Stimulated activated naive CD8-positive, alpha-beta T cell treated with anti-CD3 and anti-CD28 coated beads, Interleukin-15, amount 100 ng/mL, for 72 hours (primary cell): ENCODE measurements around the gene ACAP3.

ENCODE experiments used
- ATAC-seq: fragments of 150-1000 bp; cut with Tn5 transposase; 2 replicates; pipeline ENCODE4 v1.10.0; 2021; ENCODE audit warnings: mild to moderate bottlenecking, moderate library complexity
- DNase-seq, 2 donors: peaks; one replicate each; pipeline ENCODE4 v3.0.0; 2021 to 2022
- H3K27ac Mint-ChIP-seq, 2 donors: one replicate each; pipeline ENCODE4 v1.8.0; 2022; ENCODE audit warnings: mild to moderate bottlenecking in 2 of 2, mixed read lengths in 2 of 2, moderate library complexity in 2 of 2
- H3K27me3 Mint-ChIP-seq: one replicate; pipeline ENCODE4 v1.8.0; 2022; ENCODE audit warnings: mixed read lengths
- H3K4me1 Mint-ChIP-seq: one replicate; pipeline ENCODE4 v1.8.0; 2022; ENCODE audit warnings: mild to moderate bottlenecking, mixed read lengths
- H3K4me3 Mint-ChIP-seq, 2 donors: one replicate each; pipeline ENCODE4 v1.8.0; 2022; ENCODE audit warnings: mild to moderate bottlenecking in 2 of 2, mixed read lengths in 2 of 2, moderate library complexity in 1 of 2
- H3K9me3 Mint-ChIP-seq, 2 donors: one replicate each; pipeline ENCODE4 v1.8.0; 2022; ENCODE audit warnings: mixed read lengths in 2 of 2

Gene ACAP3

GRCh38 chr1:1305300-1306069 lies 2.2 kb downstream of the ACAP3 start:
- H3K9me3 Mint-ChIP-seq: no peaks in the 10 kb centered on the region
- peaks cover 44% of the 10 kb centered on the region for H3K4me1 Mint-ChIP-seq
- DNase-seq: peak; percentile 67 to 71
- H3K27ac Mint-ChIP-seq: peak overlapping the region; percentile 92
- peak; percentile 48 for ATAC-seq
- peak overlapping the region; percentile 86 to 91 for H3K4me3 Mint-ChIP-seq
- H3K27me3 Mint-ChIP-seq: no peaks in the 10 kb centered on the region

- Mint-ChIP-seq H3K4me3 (peak overlapping the region; percentile 86 to 91), H3K27ac (no peak overlapping the region), H3K9me3 (no peaks in the 10 kb centered on the region), H3K27me3 (no peaks in the 10 kb centered on the region), H3K4me1 (peaks cover 41% of the 10 kb centered on the region)
- DNase-seq (no peak), ATAC-seq (no peak)
These were observed 3.1 kb downstream of the ACAP3 start for GRCh38 chr1:1304331-1305299.

GRCh38 chr1:1303736-1304135 lies 4.0 kb downstream of the ACAP3 start:
- H3K9me3 Mint-ChIP-seq: no peaks in the 10 kb centered on the region
- H3K4me3 Mint-ChIP-seq: no peak overlapping the region
- DNase-seq: no peak
- ATAC-seq: no peak
- no peak overlapping the region for H3K27ac Mint-ChIP-seq
- H3K4me1 Mint-ChIP-seq: peaks cover 36% of the 10 kb centered on the region
- no peaks in the 10 kb centered on the region for H3K27me3 Mint-ChIP-seq

- no peak overlapping the region for H3K4me3 Mint-ChIP-seq
- DNase-seq (no peak), ATAC-seq (no peak)
- H3K27ac Mint-ChIP-seq: no peak overlapping the region
- no peaks in the 10 kb centered on the region for H3K27me3 Mint-ChIP-seq
- peaks cover 36% of the 10 kb centered on the region for H3K4me1 Mint-ChIP-seq
- no peaks in the 10 kb centered on the region for H3K9me3 Mint-ChIP-seq
These were observed 4.7 kb downstream of the ACAP3 start for GRCh38 chr1:1302951-1303509.

GRCh38 chr1:1302006-1302430 lies 5.7 kb downstream of the ACAP3 start:
- DNase-seq (no peak), ATAC-seq (no peak)
- Mint-ChIP-seq H3K27me3 (no peaks in the 10 kb centered on the region), H3K9me3 (no peaks in the 10 kb centered on the region), H3K27ac (no peak overlapping the region), H3K4me3 (no peak overlapping the region), H3K4me1 (peaks cover 32% of the 10 kb centered on the region)

GRCh38 chr1:1300352-1300739 lies 7.4 kb downstream of the ACAP3 start:
- no peak for ATAC-seq
- no peaks in the 10 kb centered on the region for H3K27me3 Mint-ChIP-seq
- H3K9me3 Mint-ChIP-seq: no peaks in the 10 kb centered on the region

GRCh38 chr1:1299686-1300351 lies 7.9 kb downstream of the ACAP3 start:
- no peak for DNase-seq

More at GRCh38 chr1:1300352-1300739, 7.4 kb downstream of the ACAP3 start:
- no peak overlapping the region for H3K27ac Mint-ChIP-seq
- H3K4me3 Mint-ChIP-seq: no peak overlapping the region
- H3K4me1 Mint-ChIP-seq: peaks cover 16% of the 10 kb centered on the region
- no peak for DNase-seq

GRCh38 chr1:1298861-1299685 lies 8.7 kb downstream of the ACAP3 start:
- Mint-ChIP-seq H3K4me3 (no peak overlapping the region), H3K27me3 (no peaks in the 10 kb centered on the region), H3K4me1 (peaks cover 5% of the 10 kb centered on the region), H3K9me3 (no peaks in the 10 kb centered on the region), H3K27ac (no peak overlapping the region)
- no peak for ATAC-seq
- no peak for DNase-seq

More at GRCh38 chr1:1299686-1300351, 7.9 kb downstream of the ACAP3 start:
- Mint-ChIP-seq H3K27ac (no peak overlapping the region), H3K27me3 (no peaks in the 10 kb centered on the region), H3K4me1 (peaks cover 10% of the 10 kb centered on the region), H3K9me3 (no peaks in the 10 kb centered on the region), H3K4me3 (no peak overlapping the region)
- peak; percentile 51 for ATAC-seq

- DNase-seq (no peak), ATAC-seq (no peak)
- no peak overlapping the region for H3K4me3 Mint-ChIP-seq
- no peak overlapping the region for H3K27ac Mint-ChIP-seq
- no peaks in the 10 kb centered on the region for H3K27me3 Mint-ChIP-seq
- H3K4me1 Mint-ChIP-seq: peaks cover 5% of the 10 kb centered on the region
- H3K9me3 Mint-ChIP-seq: no peaks in the 10 kb centered on the region
These were observed 9.8 kb downstream of the ACAP3 start for GRCh38 chr1:1297802-1298424.

- Mint-ChIP-seq H3K4me1 (peaks cover 13% of the 10 kb centered on the region), H3K4me3 (no peak overlapping the region), H3K27me3 (no peaks in the 10 kb centered on the region), H3K9me3 (no peaks in the 10 kb centered on the region), H3K27ac (no peak overlapping the region)
- DNase-seq (no peak), ATAC-seq (no peak)
These were observed 11.4 kb downstream of the ACAP3 start for GRCh38 chr1:1296070-1297061.

- Mint-ChIP-seq H3K27ac (no peak overlapping the region), H3K4me3 (no peak overlapping the region), H3K4me1 (peaks cover 17% of the 10 kb centered on the region), H3K9me3 (peaks cover 0 to 1% of the 10 kb centered on the region in 2 donors), H3K27me3 (peaks cover 2% of the 10 kb centered on the region)
- ATAC-seq (no peak), DNase-seq (no peak)
These were observed 12.4 kb downstream of the ACAP3 start for GRCh38 chr1:1295154-1295923.

GRCh38 chr1:1294250-1294890 lies 13.4 kb downstream of the ACAP3 start:
- DNase-seq (no peak), ATAC-seq (peak; percentile 0)
- peaks cover 0 to 7% of the 10 kb centered on the region in 2 donors for H3K9me3 Mint-ChIP-seq
- peaks cover 16% of the 10 kb centered on the region for H3K4me1 Mint-ChIP-seq
- peaks cover 8% of the 10 kb centered on the region for H3K27me3 Mint-ChIP-seq
- H3K27ac Mint-ChIP-seq: no peak overlapping the region
- H3K4me3 Mint-ChIP-seq: no peak overlapping the region
